A673 (cell line): ENCODE results near the gene CDKAL1.

Experiments used
- EZH2 ChIP-seq: fragments of 200-600 bp; sonication (generic); IDR thresholded peaks from 2 replicates; pipeline ENCODE4 v1.6.1; 2017; ENCODE audit warnings: borderline replicate concordance, low read depth, mild to moderate bottlenecking, mixed read lengths, antibody characterized with exemption, low read length; ENCODE audit not compliant: poor library complexity, severe bottlenecking
- TF ChIP-seq, protein P1 (sequence below): fragments of 300-800, 200-600 bp; sonication (generic); conservative IDR thresholded peaks from 2 replicates; pipeline ENCODE4 v1.5.1; 2017; ENCODE audit warnings: low read depth, mild to moderate bottlenecking, antibody characterized with exemption, low read length, moderate library complexity, mixed read lengths

DNA sequence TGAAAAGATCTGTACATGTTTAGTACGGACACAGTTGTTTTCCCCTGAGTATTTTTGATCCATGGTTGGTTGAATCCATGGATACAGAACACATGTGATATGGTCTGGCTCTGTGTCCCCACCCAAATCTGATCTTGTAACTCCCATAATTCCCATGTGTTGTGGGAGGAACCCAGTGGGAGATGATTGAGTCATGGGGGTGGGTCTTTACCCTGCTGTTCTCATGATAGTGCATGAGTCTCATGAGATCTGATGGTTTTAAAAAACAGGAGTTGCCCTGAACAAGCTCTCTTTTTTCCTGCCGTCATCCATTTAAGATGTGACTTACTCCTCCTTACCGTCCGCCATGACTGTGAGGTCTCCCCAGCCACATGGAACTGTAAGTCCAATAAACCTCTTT, 139.2 kb downstream of the CDKAL1 start:
- TF ChIP-seq, protein P1, sequence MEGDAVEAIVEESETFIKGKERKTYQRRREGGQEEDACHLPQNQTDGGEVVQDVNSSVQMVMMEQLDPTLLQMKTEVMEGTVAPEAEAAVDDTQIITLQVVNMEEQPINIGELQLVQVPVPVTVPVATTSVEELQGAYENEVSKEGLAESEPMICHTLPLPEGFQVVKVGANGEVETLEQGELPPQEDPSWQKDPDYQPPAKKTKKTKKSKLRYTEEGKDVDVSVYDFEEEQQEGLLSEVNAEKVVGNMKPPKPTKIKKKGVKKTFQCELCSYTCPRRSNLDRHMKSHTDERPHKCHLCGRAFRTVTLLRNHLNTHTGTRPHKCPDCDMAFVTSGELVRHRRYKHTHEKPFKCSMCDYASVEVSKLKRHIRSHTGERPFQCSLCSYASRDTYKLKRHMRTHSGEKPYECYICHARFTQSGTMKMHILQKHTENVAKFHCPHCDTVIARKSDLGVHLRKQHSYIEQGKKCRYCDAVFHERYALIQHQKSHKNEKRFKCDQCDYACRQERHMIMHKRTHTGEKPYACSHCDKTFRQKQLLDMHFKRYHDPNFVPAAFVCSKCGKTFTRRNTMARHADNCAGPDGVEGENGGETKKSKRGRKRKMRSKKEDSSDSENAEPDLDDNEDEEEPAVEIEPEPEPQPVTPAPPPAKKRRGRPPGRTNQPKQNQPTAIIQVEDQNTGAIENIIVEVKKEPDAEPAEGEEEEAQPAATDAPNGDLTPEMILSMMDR = no peak
- TF ChIP-seq EZH2 = no peak
